ENCODE data around the gene RPS26.

- TF ChIP-seq CTCF (IDR thresholded peaks at IDR 0.05), result no peak
- no peak for TF ChIP-seq POLR2A (IDR thresholded peaks at IDR 0.05)
Measured at GRCh38 chr12:55997535-55997859, 44.2 kb upstream of the RPS26 start.
